ENCODE data around the gene SELENOF. TPM values are rescaled to one million over a fixed set of nuclear protein-coding genes. Genes with fewer than 3 reads are reported as not detected.
"Not testable (repeated sequence)": the region's sequence is repeated elsewhere in the genome, so short reads cannot be mapped to it uniquely, and the experiment has no call there.

SELENOF gene
- total RNA-seq, 1 donor, result 155 TPM

GRCh38 chr1:86905875-86906274 is 8.1 kb downstream of the SELENOF start:
- Histone ChIP-seq H3K4me3 (ENCODE audit: low read length) (no peak overlapping the region), H3K27me3 (ENCODE audit: insufficient read depth, low read length) (no peaks in the 10 kb centered on the region), H3K4me1 (ENCODE audit: insufficient read depth, low read length) (peaks cover 6% of the 10 kb centered on the region), H3K9me3 (ENCODE audit: low read depth, low read length) (no peaks in the 10 kb centered on the region)

- not testable (repeated sequence) for H3K4me1 ChIP-seq (ENCODE audit: insufficient read depth, low read length); H3K4me3 ChIP-seq (ENCODE audit: low read length); H3K27me3 ChIP-seq (ENCODE audit: insufficient read depth, low read length); H3K9me3 ChIP-seq (ENCODE audit: low read depth, low read length)
These were observed 14.5 kb downstream of the SELENOF start for GRCh38 chr1:86899401-86899800.

GRCh38 chr1:86888327-86888726 is 25.6 kb downstream of the SELENOF start:
- Histone ChIP-seq H3K4me1 (ENCODE audit: insufficient read depth, low read length) (no peaks in the 10 kb centered on the region), H3K9me3 (ENCODE audit: low read depth, low read length) (no peaks in the 10 kb centered on the region), H3K27me3 (ENCODE audit: insufficient read depth, low read length) (no peaks in the 10 kb centered on the region), H3K4me3 (ENCODE audit: low read length) (no peak overlapping the region)

GRCh38 chr1:86887479-86888162 is 26.3 kb downstream of the SELENOF start:
- Histone ChIP-seq H3K4me3 (ENCODE audit: low read length) (no peak overlapping the region), H3K4me1 (ENCODE audit: insufficient read depth, low read length) (no peaks in the 10 kb centered on the region), H3K9me3 (ENCODE audit: low read depth, low read length) (no peaks in the 10 kb centered on the region), H3K27me3 (ENCODE audit: insufficient read depth, low read length) (no peaks in the 10 kb centered on the region)

- H3K4me3 ChIP-seq (ENCODE audit: low read length), result no peak overlapping the region
- no peaks in the 10 kb centered on the region for H3K27me3 ChIP-seq (ENCODE audit: insufficient read depth, low read length)
- no peaks in the 10 kb centered on the region for H3K9me3 ChIP-seq (ENCODE audit: low read depth, low read length)
- H3K4me1 ChIP-seq (ENCODE audit: insufficient read depth, low read length), result no peaks in the 10 kb centered on the region
These were observed 38.2 kb downstream of the SELENOF start for GRCh38 chr1:86875722-86876121.

GRCh38 chr1:86872086-86872485 is 41.8 kb downstream of the SELENOF start:
- Histone ChIP-seq H3K4me3 (ENCODE audit: low read length) (no peak overlapping the region), H3K27me3 (ENCODE audit: insufficient read depth, low read length) (no peaks in the 10 kb centered on the region), H3K4me1 (ENCODE audit: insufficient read depth, low read length) (no peaks in the 10 kb centered on the region), H3K9me3 (ENCODE audit: low read depth, low read length) (no peaks in the 10 kb centered on the region)

GRCh38 chr1:86871001-86871400 is 42.9 kb downstream of the SELENOF start:
- no peak overlapping the region for H3K4me3 ChIP-seq (ENCODE audit: low read length)
- H3K27me3 ChIP-seq (ENCODE audit: insufficient read depth, low read length), result no peaks in the 10 kb centered on the region
- H3K9me3 ChIP-seq (ENCODE audit: low read depth, low read length), result no peaks in the 10 kb centered on the region
- no peaks in the 10 kb centered on the region for H3K4me1 ChIP-seq (ENCODE audit: insufficient read depth, low read length)

GRCh38 chr1:86868477-86868876 is 45.4 kb downstream of the SELENOF start:
- Histone ChIP-seq H3K4me1 (ENCODE audit: insufficient read depth, low read length) (no peaks in the 10 kb centered on the region), H3K27me3 (ENCODE audit: insufficient read depth, low read length) (no peaks in the 10 kb centered on the region), H3K4me3 (ENCODE audit: low read length) (no peak overlapping the region), H3K9me3 (ENCODE audit: low read depth, low read length) (no peaks in the 10 kb centered on the region)

GRCh38 chr1:86867278-86867677 is 46.6 kb downstream of the SELENOF start:
- H3K9me3 ChIP-seq (ENCODE audit: low read depth, low read length), result not testable (repeated sequence)

GRCh38 chr1:86866665-86867064 is 47.3 kb downstream of the SELENOF start:
- Histone ChIP-seq H3K9me3 (ENCODE audit: low read depth, low read length) (no peaks in the 10 kb centered on the region), H3K4me3 (ENCODE audit: low read length) (no peak overlapping the region), H3K4me1 (ENCODE audit: insufficient read depth, low read length) (no peaks in the 10 kb centered on the region), H3K27me3 (ENCODE audit: insufficient read depth, low read length) (no peaks in the 10 kb centered on the region)

More at GRCh38 chr1:86867278-86867677, 46.6 kb downstream of the SELENOF start:
- H3K4me3 ChIP-seq (ENCODE audit: low read length); H3K4me1 ChIP-seq (ENCODE audit: insufficient read depth, low read length); H3K27me3 ChIP-seq (ENCODE audit: insufficient read depth, low read length): not testable (repeated sequence)

- no peak overlapping the region for H3K4me3 ChIP-seq (ENCODE audit: low read length)
- H3K4me1 ChIP-seq (ENCODE audit: insufficient read depth, low read length), result no peaks in the 10 kb centered on the region
- no peaks in the 10 kb centered on the region for H3K9me3 ChIP-seq (ENCODE audit: low read depth, low read length)
- no peaks in the 10 kb centered on the region for H3K27me3 ChIP-seq (ENCODE audit: insufficient read depth, low read length)
These were observed 47.8 kb downstream of the SELENOF start for GRCh38 chr1:86865973-86866637.

GRCh38 chr1:86862920-86863319 is 51.0 kb downstream of the SELENOF start:
- Histone ChIP-seq H3K4me1 (ENCODE audit: insufficient read depth, low read length) (no peaks in the 10 kb centered on the region), H3K9me3 (ENCODE audit: low read depth, low read length) (no peaks in the 10 kb centered on the region), H3K4me3 (ENCODE audit: low read length) (no peak overlapping the region)

GRCh38 chr1:86861424-86861823 is 52.5 kb downstream of the SELENOF start:
- Histone ChIP-seq H3K9me3 (ENCODE audit: low read depth, low read length) (no peaks in the 10 kb centered on the region), H3K4me1 (ENCODE audit: insufficient read depth, low read length) (no peaks in the 10 kb centered on the region), H3K4me3 (ENCODE audit: low read length) (no peak overlapping the region), H3K27me3 (ENCODE audit: insufficient read depth, low read length) (no peaks in the 10 kb centered on the region)

More at GRCh38 chr1:86862920-86863319, 51.0 kb downstream of the SELENOF start:
- H3K27me3 ChIP-seq (ENCODE audit: insufficient read depth, low read length), result no peaks in the 10 kb centered on the region

GRCh38 chr1:86860424-86860823 is 53.5 kb downstream of the SELENOF start:
- H3K4me1 ChIP-seq (ENCODE audit: insufficient read depth, low read length), result no peaks in the 10 kb centered on the region
- H3K27me3 ChIP-seq (ENCODE audit: insufficient read depth, low read length), result no peaks in the 10 kb centered on the region
- no peak overlapping the region for H3K4me3 ChIP-seq (ENCODE audit: low read length)
- H3K9me3 ChIP-seq (ENCODE audit: low read depth, low read length), result no peaks in the 10 kb centered on the region

- no peaks in the 10 kb centered on the region for H3K4me1 ChIP-seq (ENCODE audit: insufficient read depth, low read length)
- no peaks in the 10 kb centered on the region for H3K27me3 ChIP-seq (ENCODE audit: insufficient read depth, low read length)
- no peaks in the 10 kb centered on the region for H3K9me3 ChIP-seq (ENCODE audit: low read depth, low read length)
- H3K4me3 ChIP-seq (ENCODE audit: low read length), result no peak overlapping the region
These were observed 53.9 kb downstream of the SELENOF start for GRCh38 chr1:86860020-86860419.
